ENCODE measurements around the gene NANS.

Gene NANS

DNA sequence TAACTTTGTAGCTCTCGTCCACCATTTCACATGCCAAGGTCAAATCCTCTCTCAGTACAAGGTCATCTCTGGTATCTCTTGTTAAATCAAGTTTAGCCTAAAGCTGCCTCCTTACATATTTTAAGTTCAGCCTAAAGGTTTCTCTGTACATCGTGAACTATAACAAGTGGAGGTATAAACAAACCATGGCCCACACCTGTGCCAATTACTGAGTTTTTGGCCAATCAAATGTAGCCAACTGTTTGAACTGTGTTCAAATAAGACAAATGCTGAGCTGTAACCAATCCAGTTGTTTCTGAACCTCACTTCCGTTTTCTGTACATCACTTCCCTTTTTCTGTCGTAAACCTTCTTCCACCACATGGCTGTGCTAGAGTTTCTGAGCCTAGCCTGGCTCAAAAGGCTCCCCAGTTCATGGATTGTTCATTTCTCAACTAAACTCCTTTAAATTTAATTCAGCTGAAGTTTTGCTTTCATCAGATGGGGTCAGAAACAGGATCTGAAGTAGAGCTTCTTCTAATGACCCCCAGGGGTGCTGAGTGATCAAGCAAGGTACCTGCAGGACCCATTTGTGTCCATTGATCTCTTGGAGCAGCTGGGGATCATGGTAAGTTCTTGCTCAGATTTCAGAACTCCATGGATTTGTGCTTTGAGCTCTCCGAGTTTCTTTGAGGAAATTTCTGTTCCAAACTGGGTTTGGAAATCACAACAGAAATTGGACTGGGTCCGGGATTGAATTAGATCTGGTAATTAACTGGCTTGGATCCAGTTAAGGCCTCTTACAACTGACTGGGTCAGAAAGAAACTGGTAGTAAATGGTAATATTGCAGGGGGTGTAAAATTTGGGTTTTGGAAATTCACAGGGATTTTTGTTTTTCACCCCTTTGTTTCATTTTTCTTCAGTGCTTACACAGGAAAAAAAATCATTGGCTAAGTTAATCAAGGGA is 11.0 kb upstream of the NANS start:
- peaks cover 0 to 3% of the 10 kb centered on the region in 2 donors for H3K9me3 Mint-ChIP-seq
- H3K27me3 Mint-ChIP-seq = peaks cover 5 to 6% of the 10 kb centered on the region in 2 donors
- peak; percentile 23 to 54 (median 43) for DNase-seq
- H3K36me3 Mint-ChIP-seq (ENCODE audit: insufficient read depth) = peaks cover 3% of the 10 kb centered on the region
- peak overlapping the region; percentile 87 to 99 for H3K27ac Mint-ChIP-seq
- ATAC-seq (replicated peaks) = peak; percentile 97
- peak overlapping the region; percentile 71 to 73 for H3K4me3 Mint-ChIP-seq
- H3K4me1 Mint-ChIP-seq (ENCODE audit: low read depth in 2 of 2) = peaks cover 7 to 12% of the 10 kb centered on the region in 2 donors

DNA sequence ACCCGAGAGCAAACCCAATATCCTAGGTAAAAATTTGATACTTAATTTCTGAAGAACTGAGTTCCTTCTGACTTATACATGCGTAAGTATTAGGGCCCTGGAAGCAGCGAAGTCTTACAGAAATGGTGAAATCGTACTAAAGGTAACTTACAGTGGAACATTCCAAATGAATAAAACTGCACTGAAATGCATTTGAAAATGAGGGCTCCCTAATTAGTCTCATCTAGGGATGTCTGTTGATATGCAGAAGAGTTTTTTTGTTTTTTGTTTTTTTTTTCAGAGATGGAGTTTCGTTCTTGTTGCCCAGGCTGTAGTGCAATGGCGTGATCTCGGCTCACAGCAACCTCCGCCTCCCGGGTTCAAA is 10.4 kb upstream of the NANS start:
- Mint-ChIP-seq H3K27me3 (no peaks in the 10 kb centered on the region), H3K27ac (peak overlapping the region; percentile 87 to 99), H3K9me3 (peaks cover 0 to 3% of the 10 kb centered on the region in 2 donors), H3K4me1 (ENCODE audit: low read depth in 2 of 2) (peaks cover 7 to 12% of the 10 kb centered on the region in 2 donors), H3K4me3 (peak overlapping the region; percentile 71 to 73), H3K36me3 (ENCODE audit: insufficient read depth) (no peaks in the 10 kb centered on the region)
- ATAC-seq (replicated peaks) = no peak
- DNase-seq = no peak

DNA sequence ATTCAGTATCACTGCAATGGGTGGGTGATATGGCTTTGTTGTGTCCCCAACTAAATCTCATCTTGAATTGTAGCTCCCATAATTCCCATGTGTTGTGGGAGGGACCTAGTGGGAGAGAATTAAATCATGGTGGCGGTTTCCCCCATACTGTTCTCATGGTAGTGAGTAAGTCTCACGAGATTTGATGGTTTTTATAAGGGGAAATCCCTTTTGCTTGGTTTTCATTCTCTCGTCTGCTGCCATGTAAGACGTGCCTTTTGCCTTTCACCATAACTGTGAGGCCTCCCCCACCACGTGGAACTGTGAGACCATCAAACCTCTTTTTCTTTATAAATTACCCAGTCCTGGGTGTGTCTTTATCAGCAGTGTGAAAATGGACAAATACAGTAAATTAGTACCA is 9.5 kb upstream of the NANS start:
- no peaks in the 10 kb centered on the region for H3K36me3 Mint-ChIP-seq (ENCODE audit: insufficient read depth)
- no peak for ATAC-seq (replicated peaks)
- no peaks in the 10 kb centered on the region for H3K27me3 Mint-ChIP-seq
- peaks cover 0 to 3% of the 10 kb centered on the region in 2 donors for H3K9me3 Mint-ChIP-seq
- peaks cover 7 to 12% of the 10 kb centered on the region in 2 donors for H3K4me1 Mint-ChIP-seq (ENCODE audit: low read depth in 2 of 2)
- no peak overlapping the region for H3K4me3 Mint-ChIP-seq
- DNase-seq = no peak
- peak overlapping the region in 1 of 2 donors; percentile 81 for H3K27ac Mint-ChIP-seq

DNA sequence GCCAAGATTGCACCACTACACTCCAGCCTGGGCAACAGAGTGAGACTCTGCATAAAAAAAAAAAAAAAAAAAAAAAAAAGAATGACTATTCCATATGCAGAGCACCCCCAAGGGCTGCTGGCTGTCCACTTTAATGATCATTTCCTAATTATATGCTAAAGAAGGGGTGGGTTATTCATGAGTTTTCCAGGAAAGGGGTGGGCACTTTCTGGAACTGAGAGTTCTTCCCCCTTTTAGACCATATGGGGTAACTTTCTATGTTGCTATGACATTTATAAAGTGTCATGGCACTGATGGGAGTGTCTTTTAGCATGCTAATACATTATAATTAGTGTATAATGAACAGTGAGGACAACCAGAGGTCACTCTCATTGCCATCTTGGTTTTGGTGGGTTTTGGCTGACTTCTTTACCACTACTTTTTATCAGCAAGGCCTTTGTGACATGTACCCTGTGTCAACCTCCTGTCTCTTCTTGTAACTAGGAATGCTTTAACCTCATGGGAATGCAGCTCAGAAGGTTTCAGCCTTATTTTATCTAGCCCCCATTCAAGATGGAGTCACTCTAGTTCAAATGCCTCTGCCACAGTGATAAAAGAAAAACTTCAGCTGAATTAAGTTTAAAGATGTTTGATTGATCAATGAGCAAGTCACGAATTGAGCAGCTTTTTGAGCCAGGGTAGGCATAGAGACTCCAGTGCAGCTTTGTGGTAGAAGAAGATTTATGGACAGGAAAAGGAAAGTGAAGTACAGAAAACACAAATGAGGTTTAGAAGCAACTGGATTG is 7.1 kb upstream of the NANS start:
- ATAC-seq (replicated peaks) (no peak), DNase-seq (no peak)
- H3K4me3 Mint-ChIP-seq = no peak overlapping the region
- H3K27me3 Mint-ChIP-seq = no peaks in the 10 kb centered on the region
- H3K4me1 Mint-ChIP-seq (ENCODE audit: low read depth in 2 of 2) = peaks cover 7 to 12% of the 10 kb centered on the region in 2 donors
- H3K9me3 Mint-ChIP-seq = peaks cover 0 to 3% of the 10 kb centered on the region in 2 donors
- H3K36me3 Mint-ChIP-seq (ENCODE audit: insufficient read depth) = peaks cover 4% of the 10 kb centered on the region
- peak overlapping the region in 1 of 2 donors; percentile 70 for H3K27ac Mint-ChIP-seq

DNA sequence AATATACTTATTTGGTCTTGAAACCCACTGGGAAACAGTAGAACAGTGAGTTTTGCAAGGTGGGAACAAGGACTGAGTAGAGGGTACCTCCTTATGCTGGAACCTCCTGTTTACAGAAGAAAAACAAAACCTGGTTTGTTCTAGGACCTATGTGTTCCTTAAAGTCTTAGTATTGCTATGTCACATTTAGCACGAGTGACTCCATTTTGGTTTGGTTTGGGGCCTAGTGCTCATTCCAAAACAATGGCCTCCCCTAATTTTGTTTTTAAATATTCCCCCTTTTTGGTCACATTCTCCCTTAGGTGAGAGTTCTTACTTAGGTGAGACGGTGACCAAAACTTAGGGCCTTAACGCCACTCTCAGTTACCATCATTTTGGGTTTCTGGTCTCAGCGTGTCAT is 6.2 kb upstream of the NANS start:
- ATAC-seq (replicated peaks) = no peak
- H3K36me3 Mint-ChIP-seq (ENCODE audit: insufficient read depth) = peaks cover 4% of the 10 kb centered on the region
- H3K4me1 Mint-ChIP-seq (ENCODE audit: low read depth in 2 of 2) = peaks cover 2 to 8% of the 10 kb centered on the region in 2 donors
- no peaks in the 10 kb centered on the region for H3K9me3 Mint-ChIP-seq
- H3K27me3 Mint-ChIP-seq = no peaks in the 10 kb centered on the region
- no peak overlapping the region for H3K27ac Mint-ChIP-seq
- DNase-seq = no peak
- H3K4me3 Mint-ChIP-seq = no peak overlapping the region

DNA sequence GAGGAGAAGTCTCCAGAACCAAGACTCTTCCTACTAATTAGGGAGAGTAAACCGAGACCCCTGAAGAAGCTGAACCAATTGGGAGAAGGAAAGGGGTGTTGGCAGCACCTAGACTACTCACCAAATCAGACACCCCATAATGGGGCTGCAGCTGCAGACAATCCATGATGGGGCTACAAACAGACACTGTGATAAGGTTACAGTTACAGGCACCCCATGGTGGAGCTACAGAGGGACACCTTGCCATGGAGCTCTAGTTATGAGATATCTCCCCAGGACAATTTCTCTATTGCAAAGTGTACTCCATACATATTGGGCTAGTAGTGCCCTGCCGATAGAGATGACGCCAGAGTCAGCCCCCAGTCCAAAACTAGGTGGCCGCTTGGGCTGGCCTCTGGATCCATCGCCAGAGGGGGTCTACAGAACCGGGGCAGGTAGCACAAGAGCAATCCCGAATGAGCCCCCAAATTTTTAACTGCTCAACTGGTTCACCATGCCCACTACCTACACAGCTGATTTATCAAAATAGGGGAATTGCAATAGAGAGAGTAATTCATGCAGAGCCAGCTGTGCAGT is 2.1 kb upstream of the NANS start:
- ATAC-seq (replicated peaks) = no peak
- no peaks in the 10 kb centered on the region for H3K9me3 Mint-ChIP-seq
- H3K27me3 Mint-ChIP-seq = no peaks in the 10 kb centered on the region
- H3K4me1 Mint-ChIP-seq (ENCODE audit: low read depth in 2 of 2) = peaks cover 7 to 8% of the 10 kb centered on the region in 2 donors
- no peak overlapping the region for H3K27ac Mint-ChIP-seq
- H3K36me3 Mint-ChIP-seq (ENCODE audit: insufficient read depth) = peaks cover 13% of the 10 kb centered on the region
- no peak overlapping the region for H3K4me3 Mint-ChIP-seq
- DNase-seq = no peak

DNA sequence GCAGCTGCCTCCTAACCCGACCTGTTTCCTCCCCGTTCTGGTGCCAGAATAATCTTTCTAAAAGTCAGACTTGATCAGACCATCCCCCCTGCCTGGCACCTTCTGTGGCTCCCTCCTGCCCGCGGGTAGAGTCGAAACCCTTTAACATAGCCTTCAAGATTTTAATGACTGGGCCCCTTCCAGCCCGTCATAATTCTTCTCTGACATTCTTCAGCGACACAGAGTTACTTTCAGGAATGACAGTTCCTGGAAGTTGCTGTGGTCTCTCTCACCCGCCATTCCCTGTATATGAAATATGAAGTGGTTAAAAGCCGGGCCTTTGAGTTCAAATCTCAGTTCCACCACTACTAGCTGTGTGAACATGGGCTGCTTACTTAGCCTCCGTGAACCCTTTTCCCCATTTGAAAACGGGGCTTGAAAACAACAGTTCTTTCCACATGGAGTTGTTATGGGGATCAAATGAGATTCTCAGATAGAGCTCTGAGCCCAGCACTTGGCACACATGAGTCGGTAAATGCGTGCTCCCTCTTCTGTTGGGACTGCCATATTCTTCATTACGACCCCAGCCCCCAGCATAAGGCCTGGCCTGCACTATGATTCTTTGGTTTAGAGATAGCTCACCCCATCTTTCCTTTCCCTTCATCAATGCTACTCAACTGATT is 737 bp downstream of the NANS start:
- H3K9me3 Mint-ChIP-seq = no peaks in the 10 kb centered on the region
- ATAC-seq (replicated peaks) (peak; percentile 42), DNase-seq (peak; percentile 31 to 48 (median 35))
- H3K36me3 Mint-ChIP-seq (ENCODE audit: insufficient read depth) = peaks cover 29% of the 10 kb centered on the region
- peak overlapping the region; percentile 89 to 93 for H3K27ac Mint-ChIP-seq
- no peaks in the 10 kb centered on the region for H3K27me3 Mint-ChIP-seq
- peaks cover 10 to 11% of the 10 kb centered on the region in 2 donors for H3K4me1 Mint-ChIP-seq (ENCODE audit: low read depth in 2 of 2)
- H3K4me3 Mint-ChIP-seq = peak overlapping the region; percentile 91 to 95

DNA sequence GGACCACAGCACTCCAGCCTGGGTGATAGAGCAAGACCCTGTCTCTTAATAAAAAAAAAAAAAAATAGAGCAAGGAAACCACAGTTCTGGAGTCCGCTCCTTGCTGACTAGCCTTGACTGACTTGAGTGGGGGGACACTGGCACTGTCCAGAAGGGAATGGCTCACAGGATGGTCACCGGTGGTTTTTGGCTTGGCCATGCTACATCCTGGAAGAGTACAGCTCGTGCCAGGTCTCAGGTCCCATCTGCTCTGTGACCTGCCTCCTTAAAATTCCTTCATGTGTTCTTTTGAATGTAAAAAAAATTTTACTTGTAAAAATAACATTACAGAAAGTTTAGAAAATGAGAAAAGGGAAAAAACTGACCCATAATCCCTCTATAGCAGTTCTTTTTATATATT is 5.6 kb downstream of the NANS start:
- Mint-ChIP-seq H3K27ac (peak overlapping the region in 1 of 2 donors; percentile 77), H3K4me3 (no peak overlapping the region), H3K27me3 (no peaks in the 10 kb centered on the region), H3K4me1 (ENCODE audit: low read depth in 2 of 2) (peaks cover 5 to 8% of the 10 kb centered on the region in 2 donors), H3K36me3 (ENCODE audit: insufficient read depth) (peaks cover 57% of the 10 kb centered on the region), H3K9me3 (no peaks in the 10 kb centered on the region)
- DNase-seq (no peak), ATAC-seq (replicated peaks) (no peak)

DNA sequence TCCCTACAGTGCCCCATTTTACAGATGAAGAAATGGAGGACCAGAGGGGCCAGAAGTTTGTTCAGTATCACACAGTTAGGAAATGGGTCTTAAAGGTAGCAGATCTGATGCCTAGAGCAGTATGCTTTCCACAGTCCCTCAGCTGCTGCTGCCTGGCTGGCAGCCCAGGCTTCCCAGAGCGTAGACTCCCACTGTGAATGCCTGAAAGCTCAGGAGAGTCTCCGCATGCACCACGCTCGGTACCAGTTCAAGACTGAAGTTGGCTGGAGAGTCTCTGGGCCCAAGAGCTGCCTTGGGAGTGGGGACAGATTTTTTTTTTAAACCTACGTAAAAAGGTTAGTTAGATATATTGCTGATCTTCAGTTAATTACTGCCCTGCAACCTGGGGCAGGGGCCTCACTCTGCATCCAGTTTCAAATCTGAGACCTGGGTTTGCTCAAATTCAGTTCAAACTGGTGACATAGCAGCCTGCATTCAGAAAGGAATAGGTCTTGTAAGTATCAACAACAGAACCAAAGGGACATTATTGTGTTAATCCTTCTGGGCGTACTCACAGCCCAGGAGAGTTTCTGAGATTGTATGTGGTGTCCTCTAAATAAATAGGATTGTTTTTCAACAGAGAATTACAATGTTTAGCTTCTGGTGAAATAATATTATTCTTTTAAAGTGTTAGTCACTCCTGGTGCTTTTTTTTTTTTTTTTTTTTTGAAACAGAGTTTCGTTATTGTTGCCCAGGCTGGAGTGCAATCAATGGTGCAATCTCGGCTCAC is 8.3 kb downstream of the NANS start:
- H3K27ac Mint-ChIP-seq = peak overlapping the region; percentile 17 to 18
- H3K36me3 Mint-ChIP-seq (ENCODE audit: insufficient read depth) = peaks cover 61% of the 10 kb centered on the region

DNA sequence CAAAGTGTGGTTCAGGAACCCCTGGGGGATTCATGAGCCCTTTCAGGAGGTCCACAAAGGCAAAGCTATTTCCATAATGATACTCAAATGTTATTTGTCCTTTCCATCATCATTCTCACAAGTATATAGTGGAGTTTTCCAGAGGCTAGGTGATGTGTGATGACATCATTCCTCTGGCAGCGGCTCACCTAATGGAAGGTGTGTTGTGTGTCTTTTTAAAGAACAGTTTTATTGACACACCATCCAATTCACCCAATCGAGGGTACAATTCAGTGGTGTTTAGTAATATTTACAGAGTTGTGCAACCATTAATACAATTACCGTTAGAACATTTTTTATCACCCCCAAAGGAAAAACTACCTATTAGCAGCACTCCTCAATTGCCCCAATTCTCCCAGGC is 9.7 kb downstream of the NANS start:
- Mint-ChIP-seq H3K4me1 (ENCODE audit: low read depth in 2 of 2) (peaks cover 0 to 5% of the 10 kb centered on the region in 2 donors), H3K27me3 (no peaks in the 10 kb centered on the region), H3K4me3 (no peak overlapping the region), H3K9me3 (no peaks in the 10 kb centered on the region), H3K27ac (no peak overlapping the region), H3K36me3 (ENCODE audit: insufficient read depth) (peaks cover 54% of the 10 kb centered on the region)
- ATAC-seq (replicated peaks) (no peak), DNase-seq (no peak)

More for the DNA sequence above, 8.3 kb downstream of the NANS start:
- no peak for ATAC-seq (replicated peaks)
- no peaks in the 10 kb centered on the region for H3K9me3 Mint-ChIP-seq
- peaks cover 3 to 6% of the 10 kb centered on the region in 2 donors for H3K4me1 Mint-ChIP-seq (ENCODE audit: low read depth in 2 of 2)
- H3K4me3 Mint-ChIP-seq = no peak overlapping the region
- no peak for DNase-seq
- H3K27me3 Mint-ChIP-seq = no peaks in the 10 kb centered on the region

DNA sequence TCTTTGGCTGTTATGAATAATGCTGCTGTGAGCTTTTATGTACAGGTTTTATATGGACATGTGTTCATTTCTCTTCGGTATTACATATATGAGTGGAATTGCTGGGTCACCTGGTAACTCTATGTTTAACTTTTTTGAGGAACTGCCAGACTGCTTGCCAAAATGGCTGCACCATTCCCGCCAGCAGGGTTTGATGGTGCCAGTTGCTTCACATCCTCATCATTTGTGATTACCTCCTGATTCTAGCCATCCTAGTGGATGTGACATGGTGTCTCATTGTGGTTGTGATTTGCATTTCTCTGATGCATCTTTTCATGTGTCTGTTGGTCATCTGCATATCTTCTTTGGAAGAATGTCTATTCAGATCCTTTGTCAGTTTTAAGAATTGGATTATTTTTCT is 10.7 kb downstream of the NANS start:
- DNase-seq = no peak
- Mint-ChIP-seq H3K36me3 (ENCODE audit: insufficient read depth) (peaks cover 50% of the 10 kb centered on the region), H3K4me1 (ENCODE audit: low read depth in 2 of 2) (peaks cover 0 to 5% of the 10 kb centered on the region in 2 donors), H3K27ac (no peak overlapping the region), H3K27me3 (no peaks in the 10 kb centered on the region), H3K4me3 (no peak overlapping the region), H3K9me3 (no peaks in the 10 kb centered on the region)
- no peak for ATAC-seq (replicated peaks)

DNA sequence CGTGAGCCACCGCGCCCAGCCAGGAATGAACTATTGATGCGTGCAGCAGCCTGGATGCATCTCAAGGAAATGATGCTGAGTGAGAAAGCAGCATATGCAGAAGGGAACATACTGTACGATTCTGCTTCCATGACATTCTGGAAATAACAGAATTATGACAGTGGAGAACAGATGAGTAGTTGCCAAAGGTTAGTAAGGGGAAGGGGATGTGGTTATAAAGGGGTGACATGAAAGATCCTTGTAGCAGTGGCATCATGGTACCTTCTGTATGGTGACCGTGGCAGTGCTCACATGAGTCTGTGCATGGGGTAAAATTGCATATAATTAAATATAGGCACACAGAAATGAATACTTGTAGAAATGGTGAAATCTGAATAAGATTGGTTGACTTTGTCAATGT is 13.0 kb downstream of the NANS start:
- no peak overlapping the region for H3K4me3 Mint-ChIP-seq
- no peaks in the 10 kb centered on the region for H3K27me3 Mint-ChIP-seq
- ATAC-seq (replicated peaks) = no peak
- H3K36me3 Mint-ChIP-seq (ENCODE audit: insufficient read depth) = peaks cover 42% of the 10 kb centered on the region
- no peak for DNase-seq
- H3K4me1 Mint-ChIP-seq (ENCODE audit: low read depth in 2 of 2) = peaks cover 4 to 6% of the 10 kb centered on the region in 2 donors
- no peak overlapping the region for H3K27ac Mint-ChIP-seq
- no peaks in the 10 kb centered on the region for H3K9me3 Mint-ChIP-seq

All from effector memory CD8-positive, alpha-beta T cell (primary cell).